Endodermal cell (in vitro differentiated cells): ENCODE data around the gene PELI2. TPM values are rescaled to one million over a fixed set of nuclear protein-coding genes. Genes with fewer than 3 reads are reported as not detected.

Experiments
- DNase-seq: peaks from one replicate; pipeline ENCODE4 v3.0.0-alpha.2; 2017
- H3K27ac ChIP-seq: 2 replicates; pipeline ENCODE4 v1.5.1; 2013; ENCODE audit warnings: mild to moderate bottlenecking, low read depth, low read length, moderate library complexity
- H3K27me3 ChIP-seq: 2 replicates; pipeline ENCODE4 v1.6.1; 2013; ENCODE audit warnings: mild to moderate bottlenecking, low read length, moderate library complexity; ENCODE audit not compliant: insufficient read depth, control insufficient read depth, poor library complexity, severe bottlenecking
- H3K36me3 ChIP-seq: 2 replicates; pipeline ENCODE4 v1.7.0; 2013; ENCODE audit warnings: mild to moderate bottlenecking, low read length, moderate library complexity; ENCODE audit not compliant: control insufficient read depth, insufficient read depth
- H3K4me1 ChIP-seq: one replicate; pipeline ENCODE4 v1.7.0; 2013; ENCODE audit warnings: low read length; ENCODE audit not compliant: control insufficient read depth, insufficient read depth
- H3K4me3 ChIP-seq: 2 replicates; pipeline ENCODE4 v1.5.1; 2013; ENCODE audit warnings: mild to moderate bottlenecking, low read length, moderate library complexity
- H3K9ac ChIP-seq: 2 replicates; pipeline ENCODE4 v1.6.1; 2013; ENCODE audit warnings: mild to moderate bottlenecking, low read length, moderate library complexity; ENCODE audit not compliant: poor library complexity, severe bottlenecking; ENCODE audit errors: extremely low read depth
- H3K9me3 ChIP-seq: 2 replicates; pipeline ENCODE4 v1.6.1; 2013; ENCODE audit warnings: mild to moderate bottlenecking, low read length, moderate library complexity; ENCODE audit not compliant: control insufficient read depth
- H3K27ac Mint-ChIP-seq: 2 replicates; pipeline ENCODE4 v1.8.0; 2020; ENCODE audit warnings: mixed read lengths
- H3K27me3 Mint-ChIP-seq: 2 replicates; pipeline ENCODE4 v1.8.0; 2021; ENCODE audit warnings: mild to moderate bottlenecking, mixed read lengths; ENCODE audit not compliant: insufficient read depth
- H3K36me3 Mint-ChIP-seq: 2 replicates; pipeline ENCODE4 v1.8.0; 2020; ENCODE audit warnings: low read depth, mixed read lengths
- H3K4me1 Mint-ChIP-seq: 2 replicates; pipeline ENCODE4 v1.8.0; 2020; ENCODE audit warnings: mixed read lengths
- H3K4me3 Mint-ChIP-seq: 2 replicates; pipeline ENCODE4 v1.8.0; 2020; ENCODE audit warnings: mild to moderate bottlenecking, moderate library complexity, mixed read lengths
- H3K9me3 Mint-ChIP-seq: 2 replicates; pipeline ENCODE4 v1.8.0; 2020; ENCODE audit warnings: mild to moderate bottlenecking, mixed read lengths
- WGBS, 2 experiments: methylation state at CpG; one replicate each; pipeline versions ENCODE4 v1.1.5 to v1.1.7; 2013; ENCODE audit warnings: missing lambda C conversion rate in 2 of 2, mixed read lengths in 1 of 2; ENCODE audit not compliant: insufficient coverage in 1 of 2, insufficient read length in 1 of 2; 5-methylcytosine and 5-hydroxymethylcytosine counted together
- total RNA-seq, 2 donors: library from RNA; stranded (reverse); fragmentation: NEBNext Ultra II Directional in 1 of 2; extraction: Animal tissue kit (Norgen Biotek cat#: 25700) in 1 of 2; gene quantifications; 2 replicates in 1 of 2; 3 replicates in 1 of 2; pipeline ENCODE4 v1.2.1, GENCODE V29; 2021
- TF ChIP-seq, protein P1 (sequence below): fragments of 200-600 bp; sonication (generic); conservative IDR thresholded peaks from 2 replicates; pipeline ENCODE4 v1.5.0; 2021; ENCODE audit warnings: antibody characterized with exemption, mild to moderate bottlenecking

The PELI2 gene
- total RNA-seq, 2 donors from 2014 or later = 5.9 to 8.1 TPM

DNA sequence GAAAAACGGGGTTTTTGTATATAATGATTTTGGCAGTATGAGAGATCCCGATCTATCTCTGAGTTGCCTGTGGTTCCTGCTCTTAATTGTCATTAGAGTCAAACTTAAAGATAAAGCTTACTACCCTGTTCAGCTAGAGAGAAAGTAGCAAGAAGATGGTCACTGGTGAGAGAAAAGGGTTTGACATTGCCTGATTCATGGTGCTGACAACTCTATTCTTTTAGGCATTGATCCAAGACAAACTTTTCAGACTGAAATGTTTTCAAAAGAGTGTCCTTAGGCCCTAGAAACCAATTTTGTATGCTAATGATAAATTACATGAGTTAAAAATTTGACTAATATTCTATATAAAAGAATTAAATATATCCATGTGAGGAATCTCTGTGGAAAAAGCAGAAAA, 35.1 kb downstream of the PELI2 start:
- no peaks in the 10 kb centered on the region for H3K9me3 ChIP-seq
- no peak overlapping the region for H3K4me3 ChIP-seq
- Mint-ChIP-seq H3K4me3 (no peak overlapping the region), H3K27ac (no peak overlapping the region), H3K27me3 (no peaks in the 10 kb centered on the region), H3K4me1 (peaks cover 10% of the 10 kb centered on the region), H3K36me3 (no peaks in the 10 kb centered on the region), H3K9me3 (no peaks in the 10 kb centered on the region)
- TF ChIP-seq, protein P1, sequence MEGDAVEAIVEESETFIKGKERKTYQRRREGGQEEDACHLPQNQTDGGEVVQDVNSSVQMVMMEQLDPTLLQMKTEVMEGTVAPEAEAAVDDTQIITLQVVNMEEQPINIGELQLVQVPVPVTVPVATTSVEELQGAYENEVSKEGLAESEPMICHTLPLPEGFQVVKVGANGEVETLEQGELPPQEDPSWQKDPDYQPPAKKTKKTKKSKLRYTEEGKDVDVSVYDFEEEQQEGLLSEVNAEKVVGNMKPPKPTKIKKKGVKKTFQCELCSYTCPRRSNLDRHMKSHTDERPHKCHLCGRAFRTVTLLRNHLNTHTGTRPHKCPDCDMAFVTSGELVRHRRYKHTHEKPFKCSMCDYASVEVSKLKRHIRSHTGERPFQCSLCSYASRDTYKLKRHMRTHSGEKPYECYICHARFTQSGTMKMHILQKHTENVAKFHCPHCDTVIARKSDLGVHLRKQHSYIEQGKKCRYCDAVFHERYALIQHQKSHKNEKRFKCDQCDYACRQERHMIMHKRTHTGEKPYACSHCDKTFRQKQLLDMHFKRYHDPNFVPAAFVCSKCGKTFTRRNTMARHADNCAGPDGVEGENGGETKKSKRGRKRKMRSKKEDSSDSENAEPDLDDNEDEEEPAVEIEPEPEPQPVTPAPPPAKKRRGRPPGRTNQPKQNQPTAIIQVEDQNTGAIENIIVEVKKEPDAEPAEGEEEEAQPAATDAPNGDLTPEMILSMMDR = no peak
- no peaks in the 10 kb centered on the region for H3K36me3 ChIP-seq
- H3K27ac ChIP-seq = no peak overlapping the region
- no peak for DNase-seq
- WGBS, 2 experiments = 100% methylated on average over 2 of the region's 2 CpGs; no CpG with 5 or more reads in 1 of the 2 experiments
- H3K9ac ChIP-seq = no peak overlapping the region
- H3K4me1 ChIP-seq = no peaks in the 10 kb centered on the region
- H3K27me3 ChIP-seq = no peaks in the 10 kb centered on the region

DNA sequence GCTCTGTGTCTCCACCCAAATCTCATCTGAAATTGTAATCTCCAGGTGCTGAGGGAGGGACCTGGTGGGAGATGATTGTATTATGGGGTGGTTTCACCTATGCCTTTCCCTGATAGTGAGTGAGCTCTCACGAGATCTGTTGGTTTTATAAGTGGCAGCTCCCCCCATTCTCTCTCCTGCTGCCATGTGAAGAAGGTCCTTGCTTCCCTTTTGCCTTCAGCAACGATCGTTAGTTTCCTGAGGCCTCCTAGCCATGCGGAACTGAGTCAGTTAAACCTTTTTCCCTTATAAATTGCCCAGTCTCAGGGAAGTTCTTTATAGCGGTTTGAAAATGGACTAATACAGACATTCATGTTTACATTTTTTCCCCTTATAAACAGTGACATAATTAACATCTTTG, 36.1 kb downstream of the PELI2 start:
- Mint-ChIP-seq H3K9me3 (peaks cover 1% of the 10 kb centered on the region), H3K36me3 (no peaks in the 10 kb centered on the region), H3K4me3 (no peak overlapping the region), H3K27ac (no peak overlapping the region), H3K4me1 (peaks cover 2% of the 10 kb centered on the region), H3K27me3 (no peaks in the 10 kb centered on the region)
- Histone ChIP-seq H3K9ac (no peak overlapping the region), H3K27me3 (no peaks in the 10 kb centered on the region), H3K27ac (no peak overlapping the region), H3K4me1 (no peaks in the 10 kb centered on the region), H3K36me3 (no peaks in the 10 kb centered on the region), H3K4me3 (no peak overlapping the region), H3K9me3 (no peaks in the 10 kb centered on the region)
- WGBS, 2 experiments = 89 to 92% methylated on average over 4 to 5 of the region's 5 CpGs
- no peak for DNase-seq
- TF ChIP-seq, protein P1 = no peak

DNA sequence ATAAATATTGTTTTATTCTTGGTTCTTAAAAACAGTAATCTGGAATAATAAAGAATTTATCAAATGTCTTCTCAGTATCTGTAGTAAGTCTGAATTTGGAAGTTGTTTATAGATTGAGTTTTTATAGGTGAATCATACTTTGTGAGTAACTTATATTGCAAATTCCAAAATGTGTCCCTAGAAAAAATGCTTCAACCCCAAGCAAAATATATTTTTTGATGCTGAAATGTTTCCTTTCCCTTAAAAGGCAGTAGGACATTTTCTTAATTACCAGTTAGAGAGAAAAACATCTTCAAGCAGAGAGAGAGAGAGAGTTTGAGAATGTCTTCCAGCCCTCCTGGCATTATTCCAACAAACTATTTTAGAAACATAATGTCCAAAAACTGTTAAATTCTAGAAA, 37.9 kb downstream of the PELI2 start:
- peaks cover 1% of the 10 kb centered on the region for H3K9me3 Mint-ChIP-seq
- TF ChIP-seq, protein P1 = no peak
- no peak overlapping the region for H3K4me3 Mint-ChIP-seq
- H3K27me3 ChIP-seq = no peaks in the 10 kb centered on the region
- H3K9ac ChIP-seq = no peak overlapping the region
- H3K9me3 ChIP-seq = no peaks in the 10 kb centered on the region
- peaks cover 10% of the 10 kb centered on the region for H3K4me1 Mint-ChIP-seq
- H3K36me3 Mint-ChIP-seq = no peaks in the 10 kb centered on the region
- H3K4me1 ChIP-seq = no peaks in the 10 kb centered on the region
- H3K27ac ChIP-seq = no peak overlapping the region
- no peak for DNase-seq
- H3K27ac Mint-ChIP-seq = no peak overlapping the region
- H3K4me3 ChIP-seq = no peak overlapping the region
- H3K36me3 ChIP-seq = no peaks in the 10 kb centered on the region
- H3K27me3 Mint-ChIP-seq = no peaks in the 10 kb centered on the region
